Peyer's patch (tissue), 4 donors: ENCODE data around the gene RGL1. TPM values are rescaled to one million over a fixed set of nuclear protein-coding genes. Genes with fewer than 3 reads are reported as not detected.

Source experiments
- DNase-seq, 3 donors: peaks; one replicate each; pipeline ENCODE4 v3.0.0-alpha.2; 2017 to 2019
- H3K27ac ChIP-seq, 4 donors: fragments of 200-600 bp; sonication (generic); one replicate each; pipeline ENCODE4 v1.5.1; 2016 to 2019
- H3K27me3 ChIP-seq, 2 donors: fragments of 200-600 bp; sonication (generic); one replicate each; pipeline ENCODE4 v1.5.1; 2019
- H3K36me3 ChIP-seq, 3 donors: fragments of 200-600 bp; sonication (generic); one replicate each; pipeline ENCODE4 v1.5.1; 2016 to 2019
- H3K4me1 ChIP-seq, 4 donors: fragments of 200-600 bp; sonication (generic); one replicate each; pipeline ENCODE4 v1.5.1; 2016 to 2019
- H3K4me3 ChIP-seq, 4 donors: fragments of 200-600 bp; sonication (generic); 1 replicate in 3 of 4; 2 replicates in 1 of 4; pipeline ENCODE4 v1.5.1; 2016 to 2019; ENCODE audit warnings: mild to moderate bottlenecking in 1 of 4
- H3K9me3 ChIP-seq, 4 donors: fragments of 200-600 bp; sonication (generic); one replicate each; pipeline ENCODE4 v1.5.1; 2016 to 2019; ENCODE audit warnings: mild to moderate bottlenecking in 1 of 4
- CTCF ChIP-seq, 6 experiments: fragments of 450-650 bp in 4 of 6; fragments of 200-600 bp in 2 of 6; sonication (generic) in 1 of 6; IDR thresholded peaks; one replicate each; pipeline ENCODE4 v1.5.1; 2017 to 2019; ENCODE audit warnings: antibody characterized with exemption in 6 of 6, mild to moderate bottlenecking in 3 of 6, moderate library complexity in 1 of 6
- POLR2A ChIP-seq, 2 donors: fragments of 450-650 bp; IDR thresholded peaks; one replicate each; pipeline ENCODE4 v1.5.1; 2017; ENCODE audit warnings: antibody characterized with exemption in 2 of 2, mild to moderate bottlenecking in 2 of 2, moderate library complexity in 2 of 2
- total RNA-seq, 4 donors: library from RNA; depleted of rRNA; stranded (reverse); fragments of >200 nt; gene quantifications; one replicate each; pipeline ENCODE4 v1.1.0, GENCODE V29; 2016

RGL1 gene
- total RNA-seq, 4 donors from 2014 or later = 8.9 to 32.2 (median 13.2) TPM

GRCh38 chr1:183817576-183818288, 12.8 kb downstream of the RGL1 start:
- DNase-seq = no peak
- Histone ChIP-seq H3K27ac (peak overlapping the region in 2 of 4 donors; percentile 3 to 19), H3K36me3 (no peaks in the 10 kb centered on the region), H3K9me3 (no peaks in the 10 kb centered on the region), H3K4me1 (peaks cover 0 to 12% (median 0%) of the 10 kb centered on the region in 4 donors), H3K4me3 (no peak overlapping the region), H3K27me3 (no peaks in the 10 kb centered on the region)
- no peak for TF ChIP-seq POLR2A (IDR thresholded peaks at IDR 0.05)
- no peak for TF ChIP-seq CTCF (IDR thresholded peaks at IDR 0.05)

DNA sequence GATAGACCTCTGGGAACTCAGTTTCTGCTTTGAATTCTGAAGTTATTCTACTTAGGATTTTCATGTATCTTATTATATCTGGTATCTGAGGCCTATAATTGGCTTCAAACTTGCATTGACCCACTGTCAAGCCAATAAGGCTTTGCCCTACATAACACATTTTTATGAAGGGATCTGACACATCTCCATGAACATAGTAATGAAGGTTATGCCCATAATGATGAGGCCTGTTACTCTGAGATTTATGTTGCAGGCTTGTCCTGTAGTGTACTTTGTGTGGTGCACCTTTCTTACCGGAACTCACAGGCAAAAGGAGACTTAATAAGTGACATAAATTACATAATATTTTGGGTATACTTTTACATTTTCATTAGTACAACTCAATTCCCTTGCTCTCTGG, 14.1 kb downstream of the RGL1 start:
- Histone ChIP-seq H3K4me3 (no peak overlapping the region), H3K4me1 (peaks cover 0 to 7% (median 0%) of the 10 kb centered on the region in 4 donors), H3K27me3 (no peaks in the 10 kb centered on the region), H3K9me3 (no peaks in the 10 kb centered on the region), H3K36me3 (no peaks in the 10 kb centered on the region), H3K27ac (no peak overlapping the region)
- DNase-seq = no peak
- TF ChIP-seq POLR2A (IDR thresholded peaks at IDR 0.05) = no peak
- TF ChIP-seq CTCF (IDR thresholded peaks at IDR 0.05) = no peak

GRCh38 chr1:183821309-183821888, 16.5 kb downstream of the RGL1 start:
- no peak overlapping the region for H3K4me3 ChIP-seq
- no peaks in the 10 kb centered on the region for H3K36me3 ChIP-seq
- no peaks in the 10 kb centered on the region for H3K9me3 ChIP-seq
- no peak for DNase-seq
- H3K4me1 ChIP-seq = peaks cover 0 to 10% (median 0%) of the 10 kb centered on the region in 4 donors
- TF ChIP-seq POLR2A (IDR thresholded peaks at IDR 0.05) (no peak), CTCF (IDR thresholded peaks at IDR 0.05) (no peak)
- peak overlapping the region in 3 of 4 donors; percentile 10 to 65 (median 25) for H3K27ac ChIP-seq
- no peaks in the 10 kb centered on the region for H3K27me3 ChIP-seq

DNA sequence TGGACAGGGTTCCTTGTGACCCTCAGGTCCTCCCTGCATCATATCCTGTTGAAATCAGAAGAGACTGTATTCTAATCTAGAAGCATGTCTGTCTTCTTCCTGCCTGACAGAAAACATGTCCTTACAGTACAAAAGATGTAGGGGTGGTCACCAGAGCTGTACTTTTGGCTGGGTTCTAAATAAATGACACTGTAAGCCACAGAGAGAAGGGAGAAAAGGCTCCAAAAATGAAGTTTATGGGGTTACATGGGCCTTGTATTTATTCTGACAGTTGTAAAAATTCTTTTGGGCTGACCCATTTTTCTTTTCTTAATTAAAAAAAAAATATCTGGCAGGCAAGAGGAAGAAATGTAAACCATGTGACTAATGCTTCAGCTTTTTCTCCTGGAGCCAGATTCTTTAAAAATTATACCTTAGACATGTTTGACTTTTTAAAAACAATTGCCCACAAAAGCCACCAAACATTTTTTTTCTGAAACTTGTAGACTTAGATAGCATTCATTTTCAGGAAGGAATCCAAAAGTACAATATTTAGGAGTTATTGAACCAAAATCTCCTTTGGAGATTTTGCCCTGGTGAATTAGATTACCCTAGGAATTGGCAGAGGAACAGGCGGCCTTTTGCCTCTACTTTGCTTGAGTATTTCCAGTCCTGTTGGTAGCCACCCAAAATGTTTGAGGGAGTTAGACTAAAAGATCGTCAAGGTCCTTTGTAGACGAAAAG, 17.1 kb downstream of the RGL1 start:
- peak overlapping the region in 2 of 4 donors; percentile 25 to 65 for H3K27ac ChIP-seq
- H3K9me3 ChIP-seq = no peaks in the 10 kb centered on the region
- no peak overlapping the region for H3K4me3 ChIP-seq
- no peaks in the 10 kb centered on the region for H3K27me3 ChIP-seq
- peaks cover 0 to 10% (median 0%) of the 10 kb centered on the region in 4 donors for H3K4me1 ChIP-seq
- no peak for TF ChIP-seq CTCF (IDR thresholded peaks at IDR 0.05)
- TF ChIP-seq POLR2A (IDR thresholded peaks at IDR 0.05) = no peak
- no peak for DNase-seq
- no peaks in the 10 kb centered on the region for H3K36me3 ChIP-seq

GRCh38 chr1:183824291-183824690, 19.4 kb downstream of the RGL1 start:
- no peaks in the 10 kb centered on the region for H3K27me3 ChIP-seq
- DNase-seq = no peak
- H3K4me1 ChIP-seq = peaks cover 0 to 3% (median 0%) of the 10 kb centered on the region in 4 donors
- H3K36me3 ChIP-seq = no peaks in the 10 kb centered on the region
- H3K27ac ChIP-seq = no peak overlapping the region
- TF ChIP-seq POLR2A (IDR thresholded peaks at IDR 0.05) = no peak
- TF ChIP-seq CTCF (IDR thresholded peaks at IDR 0.05) = no peak
- H3K4me3 ChIP-seq = no peak overlapping the region
- H3K9me3 ChIP-seq = no peaks in the 10 kb centered on the region
